HG02610 (cell line): ENCODE results near the gene XRN2.

ENCODE experiments used
- ATAC-seq: cut with Tn5 transposase; IDR thresholded peaks from one replicate; pipeline ENCODE4 v1.9.1; 2021; ENCODE audit warnings: mild to moderate bottlenecking, moderate library complexity; ENCODE audit not compliant: unreplicated experiment

Gene XRN2

DNA sequence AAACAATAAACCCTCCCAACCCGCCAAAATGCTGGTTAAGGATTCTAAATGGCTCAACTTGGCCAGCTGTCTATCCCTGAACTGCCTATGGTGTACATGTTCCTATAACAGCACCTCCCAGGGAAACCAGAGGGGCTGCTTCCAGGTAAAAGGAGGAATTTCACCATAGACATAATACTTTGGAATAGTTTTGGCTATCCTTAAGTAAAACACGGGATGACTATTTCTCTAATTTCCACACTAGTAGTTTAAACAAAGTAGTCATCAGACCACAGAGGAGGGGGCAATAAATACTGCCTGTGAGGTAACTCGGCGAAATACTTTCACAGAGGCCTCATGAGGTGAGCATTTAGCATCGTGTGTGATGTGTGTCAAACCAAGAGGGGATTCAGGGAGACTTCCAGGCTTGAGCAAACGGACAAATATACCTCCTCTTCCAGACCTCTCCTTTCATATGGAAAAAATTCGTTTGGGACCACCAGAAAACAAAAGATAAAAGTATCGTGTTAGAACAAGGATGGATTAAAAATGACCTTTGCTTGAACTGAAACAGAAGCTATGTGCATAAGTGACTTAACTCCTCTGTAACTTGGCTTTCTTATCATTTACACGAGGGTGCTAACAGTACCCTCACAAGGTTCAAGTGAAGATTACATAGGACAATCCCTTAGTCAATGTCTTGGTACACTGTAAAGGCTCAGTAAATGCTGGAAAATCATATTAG is 1.0 kb upstream of the XRN2 start:
- ATAC-seq = no peak

DNA sequence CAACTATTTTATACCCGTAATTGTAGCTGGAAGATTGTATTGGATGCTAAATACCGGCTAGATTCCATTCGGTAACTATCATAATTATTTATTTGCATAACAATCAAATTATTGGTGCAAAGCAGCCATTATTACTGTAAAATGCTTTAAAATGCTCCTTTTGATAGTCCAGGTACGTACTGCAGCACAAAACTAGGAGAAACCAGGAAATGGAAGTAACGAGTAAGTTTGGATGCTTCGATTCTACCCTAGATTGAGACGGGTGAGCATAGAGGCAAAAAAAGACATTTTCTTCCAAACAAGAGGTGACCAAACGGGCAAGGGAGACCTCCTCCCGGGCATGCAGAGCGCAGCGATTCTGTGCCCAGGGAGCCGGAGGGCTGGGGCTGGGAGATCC is 469 bp upstream of the XRN2 start:
- ATAC-seq = no peak

DNA sequence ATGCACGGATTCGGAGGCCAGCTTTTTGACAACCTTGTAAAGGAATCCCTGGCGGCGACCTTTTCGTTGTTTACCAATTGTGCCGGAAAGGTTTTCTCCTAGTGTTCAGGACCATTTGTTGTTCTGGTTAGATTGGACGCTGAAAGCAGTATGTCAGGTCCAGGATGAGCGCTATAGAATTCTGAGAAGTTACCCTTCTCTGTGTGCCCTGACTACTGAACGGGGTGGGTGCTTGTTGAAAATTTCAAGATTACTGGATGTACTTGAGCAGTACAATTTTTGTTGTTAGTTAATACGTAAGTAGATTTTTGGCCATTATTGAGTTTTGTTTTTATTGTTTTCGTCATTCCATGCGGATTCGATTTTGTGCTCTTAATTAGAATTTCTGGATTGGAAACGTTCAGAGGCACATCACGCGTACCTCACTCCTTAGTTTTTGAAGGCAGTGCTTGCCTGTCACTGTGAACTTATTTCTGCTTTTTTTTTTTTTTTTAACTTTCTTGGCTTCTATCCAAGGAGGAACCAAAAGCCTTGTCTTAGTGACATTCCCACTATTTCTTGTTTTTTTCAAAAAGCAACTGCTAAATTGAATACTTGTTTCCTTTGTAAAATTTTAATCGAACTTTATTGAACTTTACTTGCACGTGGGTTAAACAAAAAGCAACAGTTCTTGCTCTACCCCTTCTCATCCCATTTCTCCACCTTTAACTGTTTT is 898 bp downstream of the XRN2 start:
- ATAC-seq = no peak

DNA sequence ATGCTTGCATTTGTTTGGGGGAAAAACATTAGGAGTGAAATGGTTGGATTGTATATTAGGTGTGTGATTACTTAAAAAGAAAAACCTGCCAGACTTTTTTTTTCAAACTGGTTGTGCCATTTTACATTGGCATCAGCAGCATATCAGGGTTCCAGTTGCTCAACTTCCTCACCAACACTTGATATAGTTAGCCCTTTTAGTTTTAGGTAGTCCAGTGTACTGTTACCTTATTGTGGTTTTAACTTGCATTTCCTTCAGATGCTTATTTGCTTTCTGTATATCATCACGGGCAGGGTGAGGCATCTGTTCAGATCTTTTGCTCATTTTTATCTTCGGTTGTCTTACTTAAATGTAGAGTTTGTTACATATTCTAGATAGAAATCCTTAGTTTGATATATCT is 5.2 kb downstream of the XRN2 start:
- ATAC-seq = no peak

DNA sequence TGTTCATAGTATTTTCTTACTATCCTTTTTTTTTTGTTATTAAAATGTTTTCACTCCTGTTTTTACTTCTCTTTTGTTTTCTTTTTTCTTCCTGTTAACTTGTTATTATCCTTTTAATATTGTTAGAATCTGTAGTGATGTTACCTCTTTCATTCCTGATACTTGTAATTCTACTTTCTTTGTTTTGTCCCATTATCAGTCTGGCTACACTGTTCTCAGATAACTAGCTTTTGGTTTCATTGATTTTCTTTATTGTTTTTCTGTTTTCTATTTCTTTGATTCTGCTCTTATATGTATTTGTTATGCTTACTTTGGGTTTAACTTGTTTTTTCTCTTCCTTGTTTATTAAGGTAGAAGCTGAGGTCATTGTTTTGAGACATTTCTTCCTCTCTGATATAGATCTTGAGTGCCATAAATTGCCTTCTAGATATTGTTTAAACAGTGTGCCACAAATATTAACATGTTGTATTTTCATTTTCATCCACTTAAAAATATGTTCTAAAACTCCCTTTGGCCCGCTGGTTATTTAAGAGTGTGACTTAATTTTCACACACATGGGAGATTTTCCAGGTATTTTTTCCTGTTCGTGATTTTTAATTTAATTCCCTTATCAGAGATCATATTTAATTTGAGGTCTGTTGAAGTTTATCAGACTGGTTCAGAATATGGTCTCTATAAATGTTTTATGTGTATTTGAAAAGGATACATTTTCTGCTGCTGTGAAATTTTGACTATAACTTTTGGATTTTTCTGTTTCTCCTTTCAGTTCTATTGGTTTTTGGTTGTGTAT is 6.7 kb downstream of the XRN2 start:
- ATAC-seq = no peak

DNA sequence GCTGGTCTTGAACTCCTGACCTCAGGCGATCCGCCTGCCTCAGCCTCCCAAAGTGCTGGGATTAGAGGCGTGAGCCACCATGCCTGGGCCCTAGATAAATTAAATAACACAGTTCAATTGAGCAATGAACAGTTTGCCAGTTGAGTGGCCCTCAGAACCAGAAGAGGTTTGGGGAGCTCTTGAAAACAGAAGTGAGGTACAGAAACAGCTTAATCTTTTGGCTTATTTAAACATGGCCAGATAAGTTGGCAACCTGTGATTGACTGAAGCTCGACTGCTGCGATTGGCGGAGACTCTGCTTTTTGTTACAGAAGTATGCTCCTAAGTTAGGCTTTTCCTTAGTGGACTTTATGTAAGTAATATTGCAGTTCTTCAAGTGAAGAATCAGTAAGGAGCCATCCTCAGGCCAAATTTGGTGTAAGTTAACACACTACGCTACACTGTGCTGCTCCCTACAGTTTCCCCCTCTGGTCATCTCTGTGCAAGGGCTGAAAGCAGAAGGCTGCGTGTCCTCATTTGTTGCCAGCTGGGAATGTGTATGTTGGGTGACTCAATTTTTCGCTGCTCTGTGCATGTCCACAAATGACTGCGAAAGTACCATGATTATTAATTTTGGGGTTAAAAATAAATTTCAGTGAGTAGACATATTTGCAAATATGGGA is 9.8 kb downstream of the XRN2 start:
- ATAC-seq = no peak

DNA sequence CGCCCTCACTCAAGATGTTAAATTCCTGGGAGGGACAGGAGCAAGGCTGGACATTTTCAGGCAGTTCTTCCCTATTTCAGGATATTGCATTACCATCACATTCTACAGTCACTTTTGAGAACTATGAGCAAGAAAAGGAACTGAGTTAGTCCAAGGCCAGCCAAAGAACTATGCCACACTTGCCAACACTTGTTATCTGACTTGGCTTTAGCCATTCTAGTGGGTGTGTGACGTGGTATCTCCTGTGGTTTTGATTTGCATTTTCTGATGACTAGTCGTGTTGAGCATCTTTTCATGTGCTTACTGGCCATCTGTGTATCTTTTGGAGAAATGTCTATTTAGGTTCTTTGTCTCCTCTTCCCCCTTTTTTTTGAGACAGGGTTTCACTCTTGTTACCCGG is 12.0 kb downstream of the XRN2 start:
- no peak for ATAC-seq

DNA sequence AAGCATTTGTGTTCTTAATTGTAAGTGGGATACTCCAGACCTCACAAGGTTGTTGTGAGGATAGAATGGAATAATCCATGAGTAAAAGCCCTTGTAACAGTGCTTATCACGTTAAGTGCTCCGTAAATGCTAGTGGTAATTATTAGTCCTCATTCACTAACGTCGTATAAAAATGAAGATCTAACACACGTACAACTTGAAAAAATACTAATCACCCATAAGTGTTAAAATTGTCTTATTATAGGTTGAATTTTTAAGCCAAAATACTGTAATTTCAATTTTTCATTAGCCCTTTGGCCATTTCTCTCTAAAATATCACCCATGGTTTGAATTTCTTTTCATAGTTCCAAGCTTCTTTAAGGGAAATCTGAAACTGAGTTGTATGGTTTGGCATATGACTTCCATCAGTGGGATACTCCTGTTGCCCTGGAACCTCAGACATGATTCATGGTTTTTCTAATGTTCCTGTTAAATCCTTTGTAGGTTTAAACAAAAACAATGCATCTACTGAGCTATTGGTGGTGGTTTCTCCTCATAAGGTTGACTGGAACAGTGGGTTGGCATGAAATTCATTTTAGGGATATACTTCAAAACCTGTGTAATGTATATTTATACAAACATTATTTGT is 19.1 kb downstream of the XRN2 start:
- ATAC-seq = no peak

DNA sequence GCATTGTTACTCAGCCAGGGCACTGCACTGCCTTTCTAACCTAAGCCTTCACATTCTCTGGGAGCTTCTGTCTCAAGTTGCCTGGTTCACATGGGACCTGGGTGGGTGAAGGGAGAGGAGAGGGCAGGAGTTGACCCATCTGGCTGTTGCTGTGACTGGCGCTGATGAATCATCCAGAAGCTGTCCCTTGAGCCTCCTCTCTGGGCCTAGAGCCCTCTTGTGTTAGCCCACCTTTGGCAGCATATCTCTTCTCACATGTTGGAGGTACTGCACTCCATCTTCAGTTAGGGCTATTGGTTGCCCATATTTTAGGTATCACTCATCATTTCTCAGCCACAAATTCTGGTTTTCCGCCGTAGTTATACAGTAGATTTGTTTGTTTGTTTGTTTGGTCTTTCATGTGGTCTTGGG is 19.8 kb downstream of the XRN2 start:
- no peak for ATAC-seq

DNA sequence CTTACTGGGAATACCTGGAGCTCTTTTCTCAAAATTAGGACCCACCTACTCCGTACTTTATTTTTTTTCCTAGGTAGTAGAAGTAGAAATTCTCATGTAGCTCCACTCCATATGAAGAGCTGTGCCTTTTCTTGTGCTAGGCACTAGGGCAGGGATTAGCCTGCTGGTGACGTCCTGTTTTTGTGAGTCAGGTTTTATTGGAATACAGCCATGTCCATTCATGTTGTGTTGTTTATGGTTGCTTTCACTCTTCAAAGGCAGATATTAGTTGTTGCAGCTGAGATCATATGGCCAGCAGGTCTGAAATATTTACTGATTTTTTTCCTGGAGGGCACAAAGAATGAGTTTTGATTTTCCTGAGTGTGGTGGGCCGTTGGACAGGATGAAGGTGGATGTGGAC is 20.5 kb downstream of the XRN2 start:
- no peak for ATAC-seq

DNA sequence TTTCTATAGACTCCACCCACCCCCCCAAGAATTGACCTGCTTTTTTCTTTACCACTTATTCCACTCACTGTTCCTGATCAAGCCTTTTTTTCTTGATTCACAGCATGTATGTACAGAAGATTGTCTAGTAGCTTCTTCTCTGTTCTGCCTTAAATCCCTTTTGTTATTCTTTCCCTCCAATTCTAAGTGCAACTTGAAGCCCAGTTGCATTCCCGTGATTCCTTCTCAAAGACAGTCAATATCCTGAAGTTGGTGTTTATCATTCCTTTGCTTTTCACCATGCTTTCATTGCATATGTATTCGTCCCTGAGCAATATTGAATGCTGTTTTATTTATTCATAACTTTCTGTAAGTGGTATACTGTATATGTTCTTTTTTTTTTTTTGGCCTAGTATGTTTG is 21.0 kb downstream of the XRN2 start:
- ATAC-seq = no peak

DNA sequence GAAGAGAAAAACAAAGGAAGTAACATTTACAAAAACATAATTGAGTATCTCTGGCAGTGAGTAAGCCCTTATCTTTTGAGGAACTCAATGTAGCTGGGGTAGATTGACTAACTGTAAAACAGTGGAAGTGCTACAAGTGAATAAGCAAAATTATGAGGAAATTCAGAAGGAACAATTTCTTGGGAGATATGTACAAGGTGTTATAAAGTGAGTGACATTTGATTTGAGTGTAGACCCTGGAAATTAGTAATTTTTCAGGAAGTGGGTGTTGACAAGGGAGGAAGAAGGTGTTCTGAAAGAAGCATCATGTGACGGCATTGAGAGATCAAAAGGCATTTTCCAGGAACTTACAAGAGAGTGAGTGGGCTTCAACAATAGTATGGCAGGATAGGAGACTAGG is 22.2 kb downstream of the XRN2 start:
- ATAC-seq = no peak

DNA sequence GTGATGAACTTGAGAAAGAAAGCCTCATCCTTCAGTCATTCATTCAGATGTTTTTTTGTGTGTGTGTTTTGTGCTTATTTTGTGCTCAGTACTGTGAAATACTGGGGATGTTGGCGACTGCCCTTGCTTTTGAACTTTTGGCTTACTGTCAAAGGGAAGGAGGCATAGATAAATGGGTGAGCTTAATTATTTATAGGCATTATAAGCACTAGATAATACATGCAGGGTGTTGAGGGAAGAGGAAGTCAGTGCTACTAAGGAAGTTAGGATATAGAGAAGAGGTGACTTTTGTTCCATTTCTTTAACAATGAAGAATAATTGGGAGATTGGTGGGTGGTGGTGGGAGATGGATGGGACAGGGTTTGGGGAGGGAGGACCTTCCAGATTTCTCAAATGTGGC is 23.6 kb downstream of the XRN2 start:
- ATAC-seq = no peak

DNA sequence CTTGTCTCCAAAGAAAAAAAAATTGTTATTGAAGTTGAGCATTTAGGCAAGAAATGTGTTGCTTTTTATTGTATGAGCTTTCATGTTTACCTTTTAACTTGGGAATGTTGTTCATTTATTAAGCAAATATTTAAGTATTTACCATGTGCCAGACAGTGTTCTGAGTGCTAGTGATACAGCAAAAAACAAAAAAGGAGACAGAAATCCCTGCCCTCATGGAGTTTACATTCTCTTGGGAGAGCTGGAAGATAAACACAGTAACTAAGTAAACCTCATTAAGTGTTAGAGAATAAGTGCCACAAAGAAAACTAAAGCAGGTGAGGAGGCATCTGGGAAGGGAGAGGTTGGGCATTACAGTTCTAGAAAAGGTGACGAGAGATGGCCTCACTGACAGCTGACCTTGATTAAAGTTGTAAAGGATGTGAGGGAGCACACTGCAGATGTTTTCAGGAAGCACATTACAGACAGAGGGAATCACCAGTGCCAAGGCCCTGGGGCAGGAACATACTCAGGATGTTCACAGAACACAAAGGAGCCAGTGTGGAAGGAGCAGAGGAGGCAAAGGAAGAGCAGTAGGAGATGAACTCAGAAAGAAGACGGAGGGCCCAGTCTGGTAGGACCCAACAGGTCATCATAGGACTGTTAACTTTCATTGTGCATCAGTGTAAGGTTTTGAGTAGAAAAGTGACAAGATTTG is 33.5 kb downstream of the XRN2 start:
- ATAC-seq = no peak

DNA sequence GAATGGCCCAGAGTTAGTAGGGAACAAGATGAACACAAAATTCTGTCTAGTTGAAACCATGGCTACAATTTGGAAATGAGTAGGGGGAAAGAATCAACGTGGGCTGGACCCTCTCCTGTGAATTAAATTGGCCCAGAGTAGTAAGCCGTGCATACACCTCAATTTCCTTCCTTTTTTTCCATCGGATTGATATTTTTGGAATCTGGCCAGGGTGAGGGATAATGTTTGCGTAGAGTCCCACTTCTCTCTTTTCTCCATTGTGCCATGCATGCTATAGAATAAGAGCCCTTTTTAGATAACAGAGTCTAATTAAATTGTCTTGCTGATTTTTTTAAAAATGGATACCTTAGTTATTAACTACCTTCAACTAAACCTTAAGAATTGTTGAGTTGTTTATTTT is 35.2 kb downstream of the XRN2 start:
- ATAC-seq = no peak

DNA sequence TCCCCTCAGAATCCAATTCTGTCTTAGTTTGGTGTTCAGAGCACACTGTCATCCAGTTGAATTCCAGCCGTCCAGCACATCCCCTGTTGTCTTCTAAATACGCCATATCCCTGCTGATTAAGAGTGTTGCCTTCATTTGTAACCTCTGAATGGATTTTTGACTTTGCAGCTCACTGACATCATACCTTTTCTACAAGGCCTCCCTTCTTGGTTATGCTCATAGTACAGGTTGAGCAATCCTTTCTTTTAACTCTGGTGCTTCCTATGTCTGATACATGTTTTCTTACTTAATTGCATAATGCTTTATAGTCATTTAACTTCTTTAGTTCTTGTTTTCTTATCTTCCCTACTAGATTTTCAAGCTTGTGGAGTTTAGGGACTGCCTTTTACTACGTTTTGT is 36.4 kb downstream of the XRN2 start:
- no peak for ATAC-seq

DNA sequence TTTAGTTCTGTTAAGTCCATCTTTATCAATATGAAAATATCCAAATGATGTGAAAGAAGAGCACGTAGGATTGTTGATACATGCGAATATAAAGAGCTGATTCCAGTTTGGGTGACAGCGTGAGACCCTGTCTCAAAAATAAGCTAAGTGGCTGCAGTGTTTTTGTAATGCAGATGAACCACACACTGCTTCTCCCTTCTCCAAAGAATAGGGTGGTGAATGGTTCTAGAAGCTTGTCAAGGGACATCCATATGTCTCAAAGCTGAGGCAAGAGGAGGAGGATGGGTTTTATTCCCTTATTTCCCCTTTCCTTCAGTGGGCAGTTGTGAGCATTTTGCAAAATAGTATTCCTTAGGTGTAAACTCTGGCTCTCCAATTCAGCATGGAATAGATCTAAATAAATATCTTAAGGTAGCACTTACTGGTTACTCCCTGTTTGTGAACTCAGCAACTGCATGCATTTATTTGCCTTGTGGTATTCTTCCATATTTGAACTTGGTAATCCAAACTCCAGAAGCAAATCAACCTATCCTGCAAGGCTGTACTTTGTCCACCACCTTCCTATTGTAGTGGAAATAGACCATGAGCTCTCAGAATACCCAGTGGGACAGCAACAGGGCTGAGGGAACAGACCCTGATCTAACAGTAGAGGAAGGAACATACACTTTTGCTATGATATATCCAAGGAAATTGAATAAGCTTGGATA is 38.0 kb downstream of the XRN2 start:
- ATAC-seq = no peak

DNA sequence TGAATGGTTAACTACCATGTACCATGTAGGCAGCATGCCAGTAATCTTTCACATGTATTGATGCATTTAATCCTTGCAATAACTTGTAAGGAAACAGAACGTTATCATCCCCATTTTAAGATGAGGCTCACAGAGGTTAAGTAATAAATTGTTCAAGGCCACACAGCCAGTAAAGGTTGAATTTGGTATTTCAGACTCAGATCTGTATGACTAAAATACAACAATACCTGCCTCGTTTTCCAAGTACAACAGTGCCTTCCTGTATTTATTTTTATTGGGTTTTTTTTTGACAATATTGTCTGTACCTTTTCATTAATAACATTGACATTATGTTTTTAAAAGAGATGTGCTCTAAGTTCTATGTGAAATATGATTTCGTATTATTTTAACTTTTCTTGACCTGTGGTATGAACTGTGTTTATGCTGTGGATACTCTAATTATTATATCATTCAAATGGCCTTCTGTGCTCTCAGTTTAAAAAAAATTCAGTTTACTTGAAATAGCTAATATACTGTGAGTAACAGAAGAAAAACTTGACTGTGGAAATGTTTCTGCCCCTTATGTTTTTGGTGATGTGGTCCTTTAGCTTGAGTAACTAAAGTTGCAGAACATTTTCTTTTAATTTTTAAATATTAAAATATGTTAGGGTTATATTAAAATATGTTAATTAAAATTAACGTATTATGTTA is 39.7 kb downstream of the XRN2 start:
- no peak for ATAC-seq

DNA sequence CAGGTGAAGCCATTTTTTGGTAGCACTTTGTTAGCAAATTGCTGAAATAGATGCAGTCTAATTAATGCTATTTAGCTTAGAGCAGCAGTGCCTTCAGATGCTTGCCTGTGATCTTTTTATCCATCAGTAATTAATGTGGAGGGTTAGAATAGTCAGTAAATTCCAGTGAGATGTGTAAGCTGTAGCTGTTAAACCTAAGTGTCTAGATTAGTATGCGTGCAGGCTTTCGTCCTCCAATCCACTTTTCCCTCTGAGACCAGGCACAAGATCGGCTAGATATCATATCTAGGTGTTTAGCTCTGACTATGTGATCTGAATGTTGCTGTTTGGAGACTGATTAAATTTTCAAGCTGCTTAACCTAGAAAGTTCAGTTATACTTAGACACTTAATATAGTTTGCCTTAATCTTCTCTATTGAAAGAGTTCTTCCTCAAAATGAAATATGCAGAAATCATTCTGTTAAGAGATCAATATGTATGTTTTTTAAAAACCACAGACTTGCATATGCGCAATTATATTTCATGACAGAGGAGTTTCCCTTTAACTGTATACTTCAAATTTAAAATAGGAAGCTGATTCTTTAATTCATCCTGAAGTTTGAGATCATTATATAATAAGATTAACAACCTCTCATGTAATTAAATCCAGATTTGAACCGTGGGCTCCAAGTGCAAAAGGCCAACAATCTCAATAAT is 41.2 kb downstream of the XRN2 start:
- no peak for ATAC-seq
